Fibroblast of skin of left biceps (primary cell): ENCODE data around the gene NVL.

Experiments
- DNase-seq, 2 experiments: peaks; one replicate each; pipeline ENCODE4 v3.0.0-alpha.2; 2013; ENCODE audit warnings: low read depth in 2 of 2

NVL gene

GRCh38 chr1:224196813-224197600, 133.0 kb downstream of the NVL start:
- no peak for DNase-seq

DNA sequence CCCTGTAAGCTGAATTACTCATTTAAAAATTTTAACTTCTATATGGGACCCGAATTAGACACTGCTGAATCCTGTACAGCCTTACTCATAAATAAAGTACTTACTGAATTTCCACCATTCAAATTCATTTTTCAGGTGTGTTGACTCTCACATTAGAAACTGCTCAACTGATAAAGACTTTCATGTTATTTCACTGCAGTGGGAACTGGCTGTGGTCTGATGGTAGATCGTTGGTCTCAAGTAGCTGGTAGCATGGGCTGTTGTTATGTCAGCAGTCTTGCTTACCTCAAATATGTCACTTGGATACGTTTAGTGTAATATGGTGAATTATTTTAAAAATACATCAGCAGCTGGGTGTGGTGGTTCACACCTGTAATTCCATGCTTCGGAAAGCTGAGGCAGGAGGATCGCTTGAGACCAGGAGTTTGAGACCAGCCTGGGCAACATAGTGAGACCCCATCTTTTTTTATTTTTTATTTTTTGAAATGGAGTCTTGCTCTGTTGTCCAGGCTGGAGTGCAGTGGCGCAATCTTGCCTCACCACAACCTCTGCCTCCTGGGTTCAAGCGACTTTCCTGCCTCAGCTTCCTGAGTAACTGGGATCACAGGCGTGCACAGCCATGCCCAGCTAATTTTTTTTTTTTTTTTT, 136.5 kb downstream of the NVL start:
- DNase-seq, result no peak

- DNase-seq, result no peak
Measured at GRCh38 chr1:224192082-224192788, 137.7 kb downstream of the NVL start.

- no peak for DNase-seq
Measured at GRCh38 chr1:224189561-224189960, 140.4 kb downstream of the NVL start.

GRCh38 chr1:224188286-224188685, 141.7 kb downstream of the NVL start:
- no peak for DNase-seq

GRCh38 chr1:224185208-224185607, 144.8 kb downstream of the NVL start:
- no peak for DNase-seq

DNA sequence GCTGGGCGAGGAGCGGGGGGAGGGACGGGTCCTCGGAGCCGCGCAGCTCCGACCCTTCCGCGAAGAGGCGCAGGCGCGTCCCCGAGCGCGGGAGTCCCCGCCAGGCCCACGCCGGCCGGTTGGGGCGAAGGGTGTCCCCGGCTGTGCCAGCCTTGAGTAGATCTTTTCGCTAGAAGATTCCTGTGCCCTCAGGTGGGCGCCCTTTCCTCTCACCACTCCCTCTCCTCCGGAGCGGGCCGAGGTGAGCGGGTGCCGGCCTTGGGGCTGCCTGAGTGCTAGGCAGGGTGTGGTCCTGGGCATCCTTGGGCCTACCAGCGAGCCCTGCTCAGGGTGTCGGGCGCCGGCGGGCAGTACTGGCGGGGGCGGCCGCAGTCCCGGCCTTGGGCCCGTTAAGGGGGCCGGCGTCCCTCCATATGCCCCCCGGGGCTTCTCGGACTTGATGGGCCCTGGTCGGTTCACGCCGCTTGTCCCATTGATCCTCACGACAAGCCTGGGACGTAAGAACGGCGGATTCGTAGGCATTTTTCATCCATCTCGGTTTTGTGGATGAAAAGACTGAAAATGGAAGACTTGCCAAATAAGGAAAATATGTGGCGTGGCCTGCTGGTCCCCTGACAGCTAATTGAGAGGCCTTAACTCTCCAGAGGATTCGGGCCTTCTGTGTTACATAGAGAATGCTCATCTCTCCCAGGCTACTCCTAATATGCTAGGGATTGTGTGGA, 146.2 kb downstream of the NVL start:
- peak in 1 of 2 experiments; percentile 37 for DNase-seq

- peak; percentile 50 to 64 for DNase-seq
Measured at GRCh38 chr1:224182866-224183590, 146.9 kb downstream of the NVL start, which contains the start of gene DEGS1. TSS of gene DEGS1 (plus strand) at chr1:224183240. CDS start at chr1:224183337, 97 bp downstream.

DNA sequence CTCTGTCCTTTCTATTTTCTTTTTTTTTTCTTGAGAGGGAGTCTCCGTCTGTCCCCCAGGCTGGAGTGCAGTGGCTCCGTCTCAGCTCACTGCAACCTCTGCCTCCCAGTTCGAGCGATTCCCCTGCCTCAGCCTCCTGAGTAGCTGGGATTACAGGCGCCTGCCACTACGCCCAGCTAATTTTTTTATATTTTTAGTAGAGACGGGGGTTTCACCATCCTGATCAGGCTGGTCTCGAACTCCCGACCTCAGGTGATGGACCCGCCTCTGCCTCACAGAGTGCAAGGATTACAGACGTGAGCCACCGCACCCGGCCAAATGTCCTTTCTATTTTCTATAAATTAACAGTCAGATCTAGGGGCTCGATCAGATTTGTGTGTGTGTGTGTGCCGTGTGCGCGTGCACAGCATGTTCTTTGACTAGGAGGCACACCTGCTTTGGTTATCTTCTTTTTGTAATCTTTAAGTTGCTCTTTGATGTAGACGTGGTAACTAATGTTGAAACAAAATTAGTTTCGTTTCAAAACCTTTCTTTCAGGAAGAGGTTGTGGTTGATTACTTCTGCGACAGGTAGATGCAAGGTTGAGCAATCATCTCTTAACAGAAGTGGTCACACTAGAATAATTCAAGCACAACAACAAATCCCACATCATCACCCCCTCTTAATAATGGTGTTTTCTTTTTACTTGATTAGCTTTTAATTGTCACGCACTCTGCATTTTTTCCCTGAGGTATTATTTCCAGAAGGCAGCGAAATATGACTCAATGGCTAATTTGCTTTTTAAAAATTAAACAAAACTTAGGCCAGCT, 147.7 kb downstream of the NVL start:
- DNase-seq, result no peak

DNA sequence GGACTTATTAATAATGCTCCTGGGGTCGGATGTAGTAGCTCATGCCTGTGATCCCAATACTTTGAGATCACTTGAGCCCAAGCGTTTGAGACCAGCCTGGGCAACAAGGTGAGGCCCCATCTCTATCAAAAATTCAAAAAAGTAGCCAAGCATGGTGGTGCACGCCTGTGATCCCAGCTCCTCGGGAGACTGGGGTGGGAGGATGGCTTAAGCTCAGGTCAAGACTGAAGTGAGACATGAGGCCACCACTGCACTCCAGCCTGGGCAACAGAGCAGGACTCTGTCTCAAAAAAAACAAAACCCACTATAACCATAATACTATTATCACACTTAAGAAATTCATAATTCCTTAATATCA, 148.5 kb downstream of the NVL start:
- no peak for DNase-seq

DNA sequence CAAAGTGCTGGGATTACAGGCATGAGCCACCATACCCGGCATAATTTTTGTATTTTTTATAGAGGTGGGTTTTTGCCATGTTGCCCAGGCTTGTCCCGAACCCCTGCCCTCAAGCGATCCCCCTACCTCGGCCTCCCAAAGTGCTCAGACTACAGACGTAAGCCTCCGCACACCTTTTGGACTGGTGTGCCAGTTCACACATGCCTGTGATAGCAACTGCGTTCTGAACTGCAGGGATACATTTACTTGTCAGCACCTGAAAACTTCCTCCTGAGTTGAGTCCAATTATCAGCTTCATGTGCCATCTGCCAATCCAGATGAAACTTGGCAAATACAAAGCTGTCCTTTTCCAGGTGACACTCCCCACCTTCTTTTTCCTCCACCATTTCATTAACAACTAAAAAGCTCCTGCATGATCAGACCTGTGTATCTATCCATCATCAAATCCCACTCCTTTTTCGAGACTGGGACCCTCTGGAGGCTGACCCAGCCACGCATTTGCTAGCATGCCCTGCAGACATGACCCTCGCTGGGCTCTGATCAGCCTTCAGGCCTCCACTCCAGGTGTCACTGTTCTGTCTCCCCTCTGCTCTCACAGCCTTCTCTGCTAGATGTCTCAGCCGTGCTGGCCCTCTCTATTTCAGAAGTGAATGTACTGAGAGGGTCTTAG, 149.1 kb downstream of the NVL start:
- DNase-seq, result no peak

- no peak for DNase-seq
Measured at GRCh38 chr1:224178894-224179293, 151.1 kb downstream of the NVL start.

DNA sequence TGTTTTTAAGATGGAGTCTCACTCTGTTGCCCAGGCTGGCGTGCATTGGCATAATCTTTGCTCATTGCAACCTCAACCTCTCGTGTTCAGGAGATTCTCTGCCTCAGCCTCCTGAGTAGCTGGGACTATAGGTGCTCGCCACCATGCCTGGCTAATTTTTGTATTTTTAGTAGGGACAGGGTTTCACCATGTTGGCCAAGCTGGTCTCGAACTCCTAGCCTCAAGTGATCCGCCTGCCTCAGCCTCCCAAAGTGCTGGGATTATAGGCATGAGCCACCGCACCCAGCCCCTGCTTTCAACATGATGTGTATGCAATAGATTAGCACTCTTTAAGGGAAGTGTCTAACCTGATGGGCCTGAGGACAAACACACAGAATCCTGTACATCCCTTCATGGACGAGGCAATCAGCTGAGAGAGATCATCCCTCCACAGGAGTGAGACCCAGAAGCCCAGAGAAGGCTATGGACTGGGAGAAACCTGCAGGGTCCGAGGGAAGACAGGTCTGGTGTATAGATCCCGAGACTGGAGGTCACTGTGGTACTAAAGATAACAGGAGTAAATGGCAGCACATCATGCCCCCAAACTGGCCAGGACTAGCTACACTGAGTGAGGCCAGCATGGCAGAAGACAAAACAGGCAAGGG, 152.5 kb downstream of the NVL start:
- DNase-seq, result no peak
